Urothelium cell line (cell line): ENCODE measurements around the gene IVD.

ENCODE experiments used
- DNase-seq: peaks from one replicate; pipeline ENCODE4 v3.0.0; 2011; ENCODE audit warnings: low spot score, mixed read lengths
- FAIRE-seq: peaks from 2 replicates; lab custom pipeline; 2011; peaks lifted over from hg19 to GRCh38; lab: Jason Lieb, UNC

IVD gene

GRCh38 chr15:40405501-40406381 is at the start of gene IVD:
Gene IVD (plus strand): TSS chr15:40405795. CDS start chr15:40405828, 33 bp downstream.
- FAIRE-seq: peak; percentile 93
- peak; percentile 100 for DNase-seq

GRCh38 chr15:40355976-40356585 is 49.5 kb upstream of the IVD start:
- FAIRE-seq: no peak
- DNase-seq: no peak

GRCh38 chr15:40357246-40357645 is 48.3 kb upstream of the IVD start:
- DNase-seq (no peak), FAIRE-seq (no peak)

- DNase-seq (peak; percentile 98), FAIRE-seq (no peak)
Observed at GRCh38 chr15:40357723-40358470, 47.7 kb upstream of the IVD start, which contains the start of gene DISP2. Gene DISP2 (plus strand): TSS chr15:40358219. CDS start chr15:40358322, 103 bp downstream.

GRCh38 chr15:40358471-40359353 is 46.9 kb upstream of the IVD start:
- no peak for FAIRE-seq
- peak; percentile 62 for DNase-seq

- no peak for FAIRE-seq
- no peak for DNase-seq
Observed at GRCh38 chr15:40360015-40360414, 45.6 kb upstream of the IVD start.

- no peak for DNase-seq
- FAIRE-seq: no peak
Observed at GRCh38 chr15:40361640-40362039, 44.0 kb upstream of the IVD start.

- no peak for FAIRE-seq
- no peak for DNase-seq
Observed at GRCh38 chr15:40363611-40364010, 42.0 kb upstream of the IVD start.

GRCh38 chr15:40364251-40364650 is 41.3 kb upstream of the IVD start:
- DNase-seq: no peak
- FAIRE-seq: no peak

GRCh38 chr15:40365016-40365415 is 40.6 kb upstream of the IVD start:
- no peak for DNase-seq
- FAIRE-seq: no peak

- DNase-seq: no peak
- no peak for FAIRE-seq
Observed at GRCh38 chr15:40365624-40366456, 39.8 kb upstream of the IVD start.

- FAIRE-seq (no peak), DNase-seq (no peak)
Observed at GRCh38 chr15:40366457-40367370, 38.9 kb upstream of the IVD start.

GRCh38 chr15:40367371-40367685 is 38.3 kb upstream of the IVD start:
- no peak for FAIRE-seq
- DNase-seq: no peak

- FAIRE-seq (no peak), DNase-seq (no peak)
Observed at GRCh38 chr15:40367686-40368611, 37.6 kb upstream of the IVD start.

- no peak for DNase-seq
- FAIRE-seq: no peak
Observed at GRCh38 chr15:40368719-40369473, 36.7 kb upstream of the IVD start.

GRCh38 chr15:40369474-40369869 is 36.1 kb upstream of the IVD start:
- no peak for FAIRE-seq

GRCh38 chr15:40369971-40370370 is 35.6 kb upstream of the IVD start:
- FAIRE-seq (no peak), DNase-seq (no peak)

More at GRCh38 chr15:40369474-40369869, 36.1 kb upstream of the IVD start:
- DNase-seq: no peak
